ENCODE measurements around the gene ISG20. TPM values are rescaled to one million over a fixed set of nuclear protein-coding genes. Genes with fewer than 3 reads are reported as not detected.

Gene ISG20
- total and polyA plus RNA-seq, 2 of the 8 experiments (the other 6 are each of a cell fraction or from before 2014, with no cell fraction given) = 2.9 to 5.2 TPM

GRCh38 chr15:88702983-88703382 lies 64.2 kb downstream of the ISG20 start:
- Histone ChIP-seq H2BK12ac (ENCODE audit: low read depth, low read length) (no peak overlapping the region), H3K14ac (ENCODE audit: insufficient read length) (no peak overlapping the region), H4K91ac (replicated peaks; ENCODE audit: insufficient read length, low read length) (no peak overlapping the region), H3K79me2 (ENCODE audit: control insufficient read depth in 1 of 2, insufficient read depth in 2 of 2, low read length in 2 of 2) (no peaks in the 10 kb centered on the region), H3K56ac (replicated peaks; ENCODE audit: insufficient read length, low read depth, low read length) (no peak overlapping the region), H4K20me1 (replicated peaks in 1 of 2; ENCODE audit: control insufficient read depth in 1 of 2, insufficient read depth in 2 of 2, low read length in 2 of 2) (no peaks in the 10 kb centered on the region), H4K5ac (ENCODE audit: insufficient read length, low read depth, low read length) (no peak overlapping the region), H3K4me3 (ENCODE audit: extremely low read depth in 1 of 4, insufficient read depth in 2 of 4, low read depth in 3 of 4, low read length in 4 of 4) (no peak overlapping the region), H2BK120ac (replicated peaks; ENCODE audit: low read depth, low read length) (no peak overlapping the region), H3K9ac (replicated peaks in 1 of 4; ENCODE audit: extremely low read depth in 1 of 4, low read depth in 3 of 4, low read length in 3 of 4) (no peak overlapping the region), H2BK5ac (ENCODE audit: low read depth, low read length) (no peak overlapping the region), H4K8ac (ENCODE audit: extremely low read depth, insufficient read depth, low read length) (no peak overlapping the region), H3K36me3 (ENCODE audit: control insufficient read depth in 2 of 4, insufficient read depth in 4 of 4, low read length in 3 of 4) (no peaks in the 10 kb centered on the region), H3K23ac (ENCODE audit: insufficient read length) (no peak overlapping the region), H2BK20ac (ENCODE audit: low read length) (no peak overlapping the region), H3K4ac (replicated peaks; ENCODE audit: insufficient read length, low read depth, low read length) (no peak overlapping the region), H3K9me3 (ENCODE audit: insufficient read depth in 2 of 2, low read depth in 1 of 2, low read length in 1 of 2) (no peaks in the 10 kb centered on the region), H3K4me2 (ENCODE audit: insufficient read depth in 1 of 2, low read depth in 2 of 2, low read length in 2 of 2) (no peak overlapping the region), H2AK5ac (ENCODE audit: low read depth, low read length) (no peak overlapping the region), H3K27me3 (replicated peaks in 1 of 4; ENCODE audit: control insufficient read depth in 3 of 4, extremely low read depth in 1 of 4, insufficient read depth in 3 of 4, low read length in 3 of 4) (peaks cover 0 to 29% (median 21%) of the 10 kb centered on the region in 4 experiments; a peak in 6 of 7 replicates), H3K23me2 (ENCODE audit: low read depth, low read length) (peaks cover 2% of the 10 kb centered on the region; the same call in 1 of the 2 replicates), H3K4me1 (replicated peaks in 1 of 4; ENCODE audit: control insufficient read depth in 3 of 4, insufficient read depth in 4 of 4, low read length in 3 of 4) (no peaks in the 10 kb centered on the region; a peak in 1 of 7 replicates), H2BK15ac (ENCODE audit: low read length) (no peak overlapping the region), H3K79me1 (ENCODE audit: low read depth, low read length) (no peaks in the 10 kb centered on the region), H2AFZ (ENCODE audit: low read length) (no peak overlapping the region), H3K27ac (ENCODE audit: low read depth, low read length) (no peak overlapping the region), H3K18ac (ENCODE audit: extremely low read depth, low read length) (no peak overlapping the region)
- POLR2A ChIA-PET (ENCODE audit: partially characterized antibody) = no interaction called here
- CTCF ChIA-PET (ENCODE audit: partially characterized antibody) = interaction anchor here (0.8 to 2.7 kb wide), 11 partner anchors 9 to 131 kb away, joined by 3 to 9 read pairs (median 4); partner anchors contain the start of gene ACAN
- 80% methylated on average over 5 of the region's 5 CpGs; no CpG with 5 or more reads in 1 of the 2 experiments for whole genome bisulfite sequencing, 2 experiments (ENCODE audit: extremely low coverage in 1 of 2, insufficient coverage in 1 of 2, insufficient read length in 1 of 2, insufficient replicate concordance in 2 of 2, low coverage in 1 of 2, low lambda C conversion rate in 2 of 2, missing lambda C conversion rate in 1 of 2)
- DNase-seq (ENCODE audit: low read depth in 1 of 2, low spot score in 2 of 2) = no peak
- no peak for FAIRE-seq
- TF ChIP-seq CTBP2 (IDR thresholded peaks at IDR 0.05; ENCODE audit: borderline replicate concordance, insufficient read depth, insufficient read length, low read length) (no peak), SP2 (IDR thresholded peaks at IDR 0.05; ENCODE audit: low read length) (no peak), ATF2 (IDR thresholded peaks at IDR 0.05; ENCODE audit: low read length) (no peak), CEBPB (IDR thresholded peaks at IDR 0.05; ENCODE audit: low read depth, low read length) (no peak), RXRA (IDR thresholded peaks at IDR 0.05; ENCODE audit: insufficient read depth, low read depth, low read length) (no peak), TEAD4 (IDR thresholded peaks at IDR 0.05; ENCODE audit: low read depth, low read length) (no peak), SIN3A (conservative IDR thresholded peaks at IDR 0.05 in 1 of 2, IDR thresholded peaks at IDR 0.05 in 1 of 2; ENCODE audit: low read depth in 1 of 2, low read length in 2 of 2) (no peak), RNF2 (IDR thresholded peaks at IDR 0.05; ENCODE audit: borderline replicate concordance, low read depth, low read length, missing control alignments, poor library complexity, severe bottlenecking) (no peak), NANOG (IDR thresholded peaks at IDR 0.05; ENCODE audit: insufficient read depth, low read depth, low read length, poor library complexity, severe bottlenecking) (no peak), CHD2 (IDR thresholded peaks at IDR 0.05; ENCODE audit: low read length) (no peak), BACH1 (IDR thresholded peaks at IDR 0.05; ENCODE audit: low read length) (no peak), SUZ12 (IDR thresholded peaks at IDR 0.05; ENCODE audit: low read length) (no peak)
